H9 (cell line): ENCODE data around the gene CD2AP. TPM values are rescaled to one million over a fixed set of nuclear protein-coding genes. Genes with fewer than 3 reads are reported as not detected.

Experiments used
- DNase-seq: peaks from one replicate; pipeline ENCODE4 v3.0.0-alpha.2; 2017
- H2AFZ ChIP-seq: one replicate; pipeline ENCODE4 v1.6.1; 2013; ENCODE audit warnings: mild to moderate bottlenecking, low read length, control low read depth, moderate library complexity
- H2AK5ac ChIP-seq: 2 replicates; pipeline ENCODE4 v1.6.1; 2013; ENCODE audit warnings: low read length, control low read depth, mixed read lengths; ENCODE audit not compliant: insufficient read length
- H2BK120ac ChIP-seq: one replicate; pipeline ENCODE4 v1.6.1; 2013; ENCODE audit warnings: low read depth, mild to moderate bottlenecking, low read length, control low read depth, inconsistent platforms; ENCODE audit not compliant: poor library complexity, severe bottlenecking
- H2BK12ac ChIP-seq: 2 replicates; pipeline ENCODE4 v1.6.1; 2013; ENCODE audit warnings: low read length, control low read depth, mixed read lengths, low read depth; ENCODE audit not compliant: insufficient read length
- H2BK15ac ChIP-seq: 2 replicates; pipeline ENCODE4 v1.6.1; 2013; ENCODE audit warnings: low read depth, low read length, control low read depth
- H2BK20ac ChIP-seq: one replicate; pipeline ENCODE4 v1.6.1; 2013; ENCODE audit warnings: low read depth, mild to moderate bottlenecking, low read length, control low read depth, inconsistent platforms; ENCODE audit not compliant: poor library complexity, severe bottlenecking
- H2BK5ac ChIP-seq: 2 replicates; pipeline ENCODE4 v1.6.1; 2013; ENCODE audit warnings: low read length, control low read depth, mixed read lengths; ENCODE audit not compliant: insufficient read length
- H3K14ac ChIP-seq: 2 replicates; pipeline ENCODE4 v1.6.1; 2013; ENCODE audit warnings: low read length, control low read depth; ENCODE audit not compliant: insufficient read depth
- H3K18ac ChIP-seq: 2 replicates; pipeline ENCODE4 v1.6.1; 2013; ENCODE audit warnings: low read depth, mild to moderate bottlenecking, mixed read lengths, low read length, control low read depth; ENCODE audit not compliant: insufficient read length
- H3K23ac ChIP-seq: 2 replicates; pipeline ENCODE4 v1.6.1; 2013; ENCODE audit warnings: low read length, control low read depth, mixed read lengths, low read depth; ENCODE audit not compliant: insufficient read length
- H3K23me2 ChIP-seq: 2 replicates; pipeline ENCODE4 v1.6.1; 2013; ENCODE audit warnings: low read depth, mild to moderate bottlenecking, mixed read lengths, low read length, control low read depth; ENCODE audit not compliant: insufficient read length, poor library complexity, severe bottlenecking
- H3K27ac ChIP-seq: 2 replicates; pipeline ENCODE4 v1.5.1; 2013; ENCODE audit warnings: low read length, control low read depth, mixed read lengths, low read depth; ENCODE audit not compliant: insufficient read length
- H3K27me3 ChIP-seq: 2 replicates; pipeline ENCODE4 v1.6.1; 2013; ENCODE audit warnings: low read length, control low read depth, inconsistent platforms; ENCODE audit not compliant: insufficient read depth
- H3K4ac ChIP-seq: 2 replicates; pipeline ENCODE4 v1.6.1; 2013; ENCODE audit warnings: low read depth, mild to moderate bottlenecking, control low read depth, inconsistent platforms, low read length, moderate library complexity
- H3K4me1 ChIP-seq: 2 replicates; pipeline ENCODE4 v1.6.1; 2013; ENCODE audit warnings: low read length, control low read depth, inconsistent platforms; ENCODE audit not compliant: insufficient read depth
- H3K4me2 ChIP-seq: 2 replicates; pipeline ENCODE4 v1.6.1; 2013; ENCODE audit warnings: low read length, control low read depth, mixed read lengths; ENCODE audit not compliant: insufficient read length, insufficient read depth
- H3K56ac ChIP-seq: 2 replicates; pipeline ENCODE4 v1.6.1; 2013; ENCODE audit warnings: low read depth, mild to moderate bottlenecking, mixed read lengths, low read length, control low read depth; ENCODE audit not compliant: insufficient read length
- H3K79me1 ChIP-seq: 2 replicates; pipeline ENCODE4 v1.6.1; 2013; ENCODE audit warnings: low read depth, mild to moderate bottlenecking, moderate library complexity, low read length, control low read depth, inconsistent platforms; ENCODE audit not compliant: insufficient read depth, poor library complexity, severe bottlenecking
- H3K79me2 ChIP-seq: 2 replicates; pipeline ENCODE4 v1.6.1; 2013; ENCODE audit warnings: low read length, control low read depth, inconsistent platforms; ENCODE audit not compliant: insufficient read depth
- H3K9ac ChIP-seq: 2 replicates; pipeline ENCODE4 v1.6.1; 2013; ENCODE audit warnings: low read length, control low read depth, mixed read lengths; ENCODE audit not compliant: insufficient read length; ENCODE audit errors: extremely low read depth
- H3K9me3 ChIP-seq: one replicate; pipeline ENCODE4 v1.6.1; 2013; ENCODE audit warnings: low read depth, low read length, inconsistent platforms; ENCODE audit not compliant: control insufficient read depth
- H3T11ph ChIP-seq: one replicate; pipeline ENCODE4 v1.6.1; 2013; ENCODE audit warnings: mild to moderate bottlenecking, low read length, control low read depth, inconsistent platforms
- H4K20me1 ChIP-seq: one replicate; pipeline ENCODE4 v1.6.1; 2013; ENCODE audit not compliant: control insufficient read depth, insufficient read length, insufficient read depth
- H4K5ac ChIP-seq: 2 replicates; pipeline ENCODE4 v1.6.1; 2013; ENCODE audit warnings: low read depth, mild to moderate bottlenecking, mixed read lengths, low read length, control low read depth; ENCODE audit not compliant: insufficient read length
- H4K8ac ChIP-seq: replicated peaks from 2 replicates; pipeline ENCODE4 v1.6.1; 2013; ENCODE audit warnings: low read length, control low read depth, mixed read lengths, low read depth; ENCODE audit not compliant: insufficient read length
- H4K91ac ChIP-seq: 2 replicates; pipeline ENCODE4 v1.6.1; 2013; ENCODE audit warnings: low read depth, mild to moderate bottlenecking, moderate library complexity, mixed read lengths, low read length, control low read depth; ENCODE audit not compliant: insufficient read length
- H3K27ac Mint-ChIP-seq, 3 experiments: 2 replicates in 2 of 3; 3 replicates in 1 of 3; pipeline ENCODE4 v1.8.0; 2020 to 2021; ENCODE audit warnings: mixed read lengths in 3 of 3, mild to moderate bottlenecking in 1 of 3, moderate library complexity in 1 of 3
- H3K27me3 Mint-ChIP-seq: 2 replicates; pipeline ENCODE4 v1.8.0; 2021; ENCODE audit warnings: low read depth, mild to moderate bottlenecking, moderate library complexity, mixed read lengths
- H3K36me3 Mint-ChIP-seq, 3 experiments: 2 replicates in 2 of 3; 3 replicates in 1 of 3; pipeline ENCODE4 v1.8.0; 2020 to 2021; ENCODE audit warnings: low read depth in 3 of 3, mixed read lengths in 3 of 3; ENCODE audit not compliant: insufficient read depth in 1 of 3
- H3K4me1 Mint-ChIP-seq, 2 experiments: 2 replicates each; pipeline ENCODE4 v1.8.0; 2020; ENCODE audit warnings: mixed read lengths in 2 of 2
- H3K4me3 Mint-ChIP-seq, 2 experiments: 2 replicates in 1 of 2; 3 replicates in 1 of 2; pipeline ENCODE4 v1.8.0; 2020 to 2021; ENCODE audit warnings: mild to moderate bottlenecking in 2 of 2, mixed read lengths in 2 of 2, moderate library complexity in 1 of 2
- H3K9me3 Mint-ChIP-seq, 2 experiments: 2 replicates in 1 of 2; 3 replicates in 1 of 2; pipeline ENCODE4 v1.8.0; 2020; ENCODE audit warnings: mild to moderate bottlenecking in 2 of 2, mixed read lengths in 2 of 2, moderate library complexity in 1 of 2
- WGBS: extraction: QIAGEN DNeasy Blood & Tissue Kit; methylation state at CpG from one replicate; pipeline ENCODE4 v1.1.7; 2013; ENCODE audit warnings: missing lambda C conversion rate, low lambda C conversion rate, mixed read lengths; ENCODE audit not compliant: insufficient read length; ENCODE audit errors: extremely low coverage; 5-methylcytosine and 5-hydroxymethylcytosine counted together
- total RNA-seq: library from RNA; stranded (reverse); gene quantifications from 2 replicates; pipeline ENCODE4 v1.2.1, GENCODE V29; 2021
- TF ChIP-seq, protein P1 (sequence below): fragments of 200-600 bp; sonication (generic); conservative IDR thresholded peaks from 3 replicates; pipeline ENCODE4 v1.8.0; 2021; ENCODE audit warnings: antibody characterized with exemption, mild to moderate bottlenecking

Gene CD2AP
- total RNA-seq, 1 experiment from 2014 or later = 50.1 TPM

DNA sequence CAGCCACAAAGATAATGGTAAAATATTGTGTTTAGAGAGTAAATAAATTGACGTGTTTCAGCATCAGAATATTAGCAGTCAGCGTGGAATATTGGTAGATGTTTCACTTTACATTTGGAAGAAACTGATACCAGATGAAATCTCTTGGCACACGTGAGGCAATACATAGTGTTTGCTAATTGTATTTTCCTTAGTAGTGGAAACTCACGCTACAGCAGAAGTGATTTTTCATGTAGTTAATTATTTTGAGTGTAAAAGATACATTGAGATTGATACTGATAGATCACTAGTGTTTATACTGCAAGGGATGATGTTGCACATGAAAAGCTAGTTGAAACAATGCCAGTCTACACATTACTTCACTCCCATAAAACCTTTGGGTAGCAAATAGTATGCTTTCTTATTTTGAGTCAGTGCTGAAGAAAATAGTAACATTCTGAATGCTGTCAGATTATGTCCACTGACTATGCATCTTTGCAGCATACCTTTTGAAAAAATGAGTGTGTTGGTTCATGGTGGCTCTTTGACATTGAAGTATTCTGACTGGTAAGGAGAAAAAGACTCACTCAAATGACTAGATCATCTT lies 59.3 kb downstream of the CD2AP start:
- Histone ChIP-seq H2AFZ (no peak overlapping the region), H2BK120ac (no peak overlapping the region), H3K56ac (no peak overlapping the region), H3K9ac (no peak overlapping the region), H2BK20ac (no peak overlapping the region), H3K4me2 (no peak overlapping the region), H2BK5ac (no peak overlapping the region), H4K91ac (no peak overlapping the region), H3K23ac (no peak overlapping the region), H3K18ac (no peak overlapping the region), H4K5ac (no peak overlapping the region), H4K20me1 (no peaks in the 10 kb centered on the region), H3K9me3 (no peaks in the 10 kb centered on the region), H3K27ac (no peak overlapping the region), H4K8ac (no peak overlapping the region), H2BK15ac (no peak overlapping the region), H3K4me1 (no peaks in the 10 kb centered on the region), H3K14ac (no peak overlapping the region), H2AK5ac (no peak overlapping the region), H2BK12ac (no peak overlapping the region), H3K79me2 (no peaks in the 10 kb centered on the region; the same call in 1 of the 2 replicates), H3K23me2 (no peaks in the 10 kb centered on the region), H3K27me3 (no peaks in the 10 kb centered on the region), H3T11ph (no peak overlapping the region), H3K79me1 (peaks cover 2% of the 10 kb centered on the region), H3K4ac (no peak overlapping the region)
- no peak for DNase-seq
- Mint-ChIP-seq H3K36me3 (peaks cover 15 to 34% (median 30%) of the 10 kb centered on the region in 3 experiments), H3K4me1 (no peaks in the 10 kb centered on the region), H3K27me3 (no peaks in the 10 kb centered on the region), H3K27ac (no peak overlapping the region), H3K4me3 (no peak overlapping the region), H3K9me3 (no peaks in the 10 kb centered on the region)
- TF ChIP-seq, protein P1, sequence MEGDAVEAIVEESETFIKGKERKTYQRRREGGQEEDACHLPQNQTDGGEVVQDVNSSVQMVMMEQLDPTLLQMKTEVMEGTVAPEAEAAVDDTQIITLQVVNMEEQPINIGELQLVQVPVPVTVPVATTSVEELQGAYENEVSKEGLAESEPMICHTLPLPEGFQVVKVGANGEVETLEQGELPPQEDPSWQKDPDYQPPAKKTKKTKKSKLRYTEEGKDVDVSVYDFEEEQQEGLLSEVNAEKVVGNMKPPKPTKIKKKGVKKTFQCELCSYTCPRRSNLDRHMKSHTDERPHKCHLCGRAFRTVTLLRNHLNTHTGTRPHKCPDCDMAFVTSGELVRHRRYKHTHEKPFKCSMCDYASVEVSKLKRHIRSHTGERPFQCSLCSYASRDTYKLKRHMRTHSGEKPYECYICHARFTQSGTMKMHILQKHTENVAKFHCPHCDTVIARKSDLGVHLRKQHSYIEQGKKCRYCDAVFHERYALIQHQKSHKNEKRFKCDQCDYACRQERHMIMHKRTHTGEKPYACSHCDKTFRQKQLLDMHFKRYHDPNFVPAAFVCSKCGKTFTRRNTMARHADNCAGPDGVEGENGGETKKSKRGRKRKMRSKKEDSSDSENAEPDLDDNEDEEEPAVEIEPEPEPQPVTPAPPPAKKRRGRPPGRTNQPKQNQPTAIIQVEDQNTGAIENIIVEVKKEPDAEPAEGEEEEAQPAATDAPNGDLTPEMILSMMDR = no peak
- WGBS = no CpG with 5 or more reads among the region's 4 CpGs
